K562 (cell line): ENCODE results near the gene CLASP1. TPM values are rescaled to one million over a fixed set of nuclear protein-coding genes. Genes with fewer than 3 reads are reported as not detected.

ENCODE experiments used
- ATAC-seq: fragments of 200-7000 bp; cut with Tn5 transposase; 3 replicates; pipeline ENCODE4 v1.9.1; 2020; ENCODE audit warnings: moderate library complexity
- BruUV-seq: library from RNA; stranded (reverse); fragments of 400-500 nt; replicated peaks from 2 replicates; lab custom pipeline; 2021; lab: Mats Ljungman, UMichigan
- CTCF ChIA-PET: fragments of 300-600 bp; formaldehyde crosslinking; extraction: SDS; loops from one replicate; lab custom pipeline; 2021; ENCODE audit warnings: low intra/inter-chr PET ratio; lab: Yijun Ruan, JAX
- POLR2A ChIA-PET: fragments of 300-600, 350-650 bp; sonication (Branson Sonifier 250); formaldehyde crosslinking; extraction: SDS; loops from one replicate; lab custom pipeline; 2021; ENCODE audit warnings: antibody characterized with exemption, inconsistent platforms; lab: Yijun Ruan, JAX
- DNase-seq, 4 experiments: peaks; one replicate each; pipeline versions ENCODE4 v3.0.0 to v3.0.0-alpha.2; 2011 to 2018; ENCODE audit warnings: low spot score in 3 of 4, mixed read lengths in 3 of 4; ENCODE audit errors: extremely low read depth in 1 of 4
- FAIRE-seq: peaks from 2 replicates; lab custom pipeline; 2011; peaks lifted over from hg19 to GRCh38; lab: Jason Lieb, UNC
- H2AFZ ChIP-seq: 2 replicates; pipeline ENCODE4 v1.6.0; 2011; ENCODE audit warnings: low read depth, low read length, control low read depth, inconsistent platforms
- H3K27ac ChIP-seq: fragments of 200-600 bp; 3 replicates; pipeline ENCODE4 v1.8.0; 2011; ENCODE audit warnings: low read depth, mild to moderate bottlenecking, control low read depth, inconsistent platforms, low read length, moderate library complexity, mixed read lengths; ENCODE audit errors: extremely low read depth
- H3K27me3 ChIP-seq, 2 experiments: fragments of 300-600 bp in 1 of 2; 2 replicates in 1 of 2; 3 replicates in 1 of 2; pipeline versions ENCODE4 v1.6.0 to v1.8.0; 2011; ENCODE audit warnings: inconsistent platforms in 2 of 2, low read length in 2 of 2, mild to moderate bottlenecking in 1 of 2, mixed read lengths in 1 of 2, moderate library complexity in 1 of 2; ENCODE audit not compliant: control insufficient read depth in 2 of 2, insufficient read depth in 2 of 2
- H3K36me3 ChIP-seq: fragments of 300-600 bp; 3 replicates; pipeline ENCODE4 v1.8.0; 2011; ENCODE audit warnings: mild to moderate bottlenecking, low read length, inconsistent platforms; ENCODE audit not compliant: control insufficient read depth, insufficient read depth
- H3K4me1 ChIP-seq, 2 experiments: fragments of 200-600 bp in 1 of 2; replicated peaks in 1 of 2; 2 replicates in 1 of 2; 3 replicates in 1 of 2; pipeline versions ENCODE4 v1.5.1 to v1.8.0; 2011; ENCODE audit warnings: inconsistent platforms in 2 of 2, low read length in 2 of 2, mild to moderate bottlenecking in 1 of 2, mixed read lengths in 1 of 2, moderate library complexity in 1 of 2; ENCODE audit not compliant: control insufficient read depth in 2 of 2, insufficient read depth in 2 of 2
- H3K4me2 ChIP-seq: 2 replicates; pipeline ENCODE4 v1.6.1; 2011; ENCODE audit warnings: low read length, control low read depth, inconsistent platforms, mixed read lengths; ENCODE audit not compliant: insufficient read depth
- H3K4me3 ChIP-seq: fragments of 200-600 bp; sonication (generic), shearing (Covaris generic); 2 replicates; pipeline ENCODE4 v1.5.1; 2016; ENCODE audit warnings: control low read depth, inconsistent platforms
- H3K79me2 ChIP-seq: fragments of 200-600 bp; 3 replicates; pipeline ENCODE4 v1.8.0; 2011; ENCODE audit warnings: low read length, inconsistent platforms; ENCODE audit not compliant: control insufficient read depth, insufficient read depth
- H3K9ac ChIP-seq, 2 experiments: 2 replicates each; pipeline versions ENCODE4 v1.6.0 to v1.6.1; 2011; ENCODE audit warnings: low read depth in 2 of 2, low read length in 2 of 2, control low read depth in 1 of 2, inconsistent platforms in 1 of 2, mild to moderate bottlenecking in 1 of 2, mixed read lengths in 1 of 2; ENCODE audit not compliant: insufficient read depth in 1 of 2
- H3K9me1 ChIP-seq: one replicate; pipeline ENCODE4 v1.6.0; 2011; ENCODE audit warnings: inconsistent platforms, mild to moderate bottlenecking, low read length, moderate library complexity; ENCODE audit not compliant: control insufficient read depth, insufficient read depth
- H3K9me3 ChIP-seq: replicated peaks from 2 replicates; pipeline ENCODE4 v1.5.1; 2011; ENCODE audit warnings: low read depth, low read length, inconsistent platforms; ENCODE audit not compliant: control insufficient read depth, insufficient read depth
- H4K20me1 ChIP-seq: replicated peaks from 2 replicates; pipeline ENCODE4 v1.6.1; 2011; ENCODE audit warnings: low read length, inconsistent platforms, mixed read lengths; ENCODE audit not compliant: control insufficient read depth, insufficient read depth
- BRCA1 ChIP-seq, 2 experiments: fragments of 450-650 bp in 1 of 2; sonication (generic) in 1 of 2; formaldehyde crosslinking in 1 of 2; IDR thresholded peaks; 2 replicates each; pipeline versions ENCODE4 v1.5.0 to v1.6.1; 2017 to 2020; ENCODE audit warnings: mild to moderate bottlenecking in 1 of 2, missing genetic modification reagents in 1 of 2
- CBX5 ChIP-seq: IDR thresholded peaks from 2 replicates; pipeline ENCODE4 v1.6.1; 2014; ENCODE audit warnings: low read depth, borderline replicate concordance
- CHAMP1 ChIP-seq: fragments of 450-650 bp; IDR thresholded peaks from 2 replicates; pipeline ENCODE4 v1.6.1; 2016; ENCODE audit warnings: mild to moderate bottlenecking
- FUS ChIP-seq: fragments of 200-400 bp; formaldehyde crosslinking; optimal IDR thresholded peaks from 2 replicates; pipeline ENCODE3; 2017; ENCODE audit warnings: low read depth, low read length
- PRMT5 ChIP-seq: sonication (generic); formaldehyde crosslinking; IDR thresholded peaks from 2 replicates; pipeline ENCODE4 v1.5.0; 2020; ENCODE audit warnings: missing genetic modification reagents
- PRPF4 ChIP-seq: fragments of 200-400 bp; formaldehyde crosslinking; IDR thresholded peaks from one replicate; pipeline ENCODE4 v1.6.1; 2017; ENCODE audit warnings: low read length, low read depth, mild to moderate bottlenecking; ENCODE audit not compliant: insufficient read depth, poor library complexity, severe bottlenecking
- SNRNP70 ChIP-seq: fragments of 200-400 bp; formaldehyde crosslinking; optimal IDR thresholded peaks from 2 replicates; pipeline ENCODE3; 2017; ENCODE audit warnings: low read depth, low read length
- WGBS: fragments of 100-300 bp; shearing (Covaris generic); methylation state at CpG from one replicate; pipeline ENCODE4 v1.1.6; 2016; ENCODE audit warnings: low coverage, mixed read lengths; ENCODE audit not compliant: insufficient coverage; ENCODE audit errors: missing lambda C conversion rate; 5-methylcytosine and 5-hydroxymethylcytosine counted together
- in situ Hi-C: fragments of 300-500 bp; cut with MboI; formaldehyde crosslinking; loops from 4 replicates; pipeline ENCODE4 v1.15.0; 2018; ENCODE audit warnings: inconsistent platforms, mixed read lengths
- intact Hi-C: fragments of 100-400 bp; cut with micrococcal nuclease; formaldehyde crosslinking; loops from 2 replicates; pipeline ENCODE4 v1.14.2; 2022
- polyA plus RNA-seq, 8 experiments: library from polyadenylated mRNA; depleted of rRNA in 4 of 8; stranded (reverse) in 5 of 8; unstranded in 3 of 8; fragments of >200 nt; fragmentation: Nextera tagmentation in 2 of 8; fragmentation: Illumina TruSeq in 1 of 8; extraction: Ambion mirVana in 2 of 8; extraction: Trizol in 1 of 8; gene quantifications; 2 replicates each; pipeline versions ENCODE4 v1.2.1 to v1.2.3, GENCODE V29; 2011 to 2014; ENCODE audit warnings: inconsistent platforms in 1 of 8, missing spikeins in 1 of 8
- total RNA-seq, 7 experiments: library from RNA; depleted of rRNA in 6 of 7; stranded (reverse); fragments of >200 nt in 6 of 7; fragmentation: Illumina TruSeq in 2 of 7; extraction: Trizol in 2 of 7; gene quantifications; 2 replicates each; pipeline versions ENCODE4 v1.2.1 to v1.2.3, GENCODE V29; 2011 to 2021; ENCODE audit warnings: low replicate concordance in 1 of 7

Gene CLASP1
- total and polyA plus RNA-seq, 9 of the 15 experiments (the other 6 are each of a cell fraction or from before 2014, with no cell fraction given): 1.7 to 40.3 (median 20.7) TPM

GRCh38 chr2:121666042-121666441, 16.8 kb upstream of the CLASP1 start:
- no peaks in the 10 kb centered on the region for H3K79me2 ChIP-seq
- H3K36me3 ChIP-seq: no peaks in the 10 kb centered on the region
- no peak for TF ChIP-seq CHAMP1
- TF ChIP-seq PRPF4: no peak
- TF ChIP-seq BRCA1 (IDR thresholded peaks at IDR 0.05): no peak
- TF ChIP-seq BRCA1 (CRISPR knock-in tag; IDR thresholded peaks at IDR 0.05): no peak
- no peak for TF ChIP-seq FUS
- TF ChIP-seq SNRNP70: no peak
- no peak for TF ChIP-seq PRMT5 (CRISPR knock-in tag)
- no peak for TF ChIP-seq CBX5
- no peak overlapping the region for H3K9ac ChIP-seq
- no TSS peak for BruUV-seq
- H3K27me3 ChIP-seq: no peaks in the 10 kb centered on the region
- ATAC-seq (no peak), DNase-seq (no peak), FAIRE-seq (no peak)
- CTCF ChIA-PET: no interaction called here
- H3K4me1 ChIP-seq: no peaks in the 10 kb centered on the region
- POLR2A ChIA-PET: interaction anchor here (0.6 to 1.4 kb wide), 3 partner anchors 9 to 135 kb away, joined by 3 read pairs; partner anchors contain the start of genes CLASP1 and RNU4ATAC
- in situ Hi-C loops (no loop called here), intact Hi-C loops (no loop called here)
- no peak overlapping the region for H2AFZ ChIP-seq
- no peak overlapping the region for H3K27ac ChIP-seq
- H3K4me2 ChIP-seq: no peak overlapping the region
- no peak overlapping the region for H3K4me3 ChIP-seq
- no peaks in the 10 kb centered on the region for H3K9me1 ChIP-seq
- no peaks in the 10 kb centered on the region for H4K20me1 ChIP-seq
- H3K9me3 ChIP-seq: no peaks in the 10 kb centered on the region; the same call in 1 of the 2 replicates
- 92% methylated on average over 1 of the region's 1 CpG for WGBS
